AG09309 (cell line): ENCODE measurements around the gene FAM110C.

Source experiments
- DNase-seq: peaks from one replicate; pipeline ENCODE4 v3.0.0-alpha.2; 2010; ENCODE audit warnings: low read depth
- H3K4me3 ChIP-seq: 2 replicates; pipeline ENCODE4 v1.5.1; 2011; ENCODE audit warnings: mild to moderate bottlenecking, low read depth, low read length, moderate library complexity; ENCODE audit not compliant: control insufficient read depth
- TF ChIP-seq, protein P1 (sequence below): IDR thresholded peaks from 2 replicates; pipeline ENCODE4 v1.5.1; 2011; ENCODE audit warnings: mild to moderate bottlenecking, low read depth, low read length, inconsistent platforms; ENCODE audit not compliant: insufficient read depth, control insufficient read depth; ENCODE audit errors: missing control alignments

The FAM110C gene

DNA sequence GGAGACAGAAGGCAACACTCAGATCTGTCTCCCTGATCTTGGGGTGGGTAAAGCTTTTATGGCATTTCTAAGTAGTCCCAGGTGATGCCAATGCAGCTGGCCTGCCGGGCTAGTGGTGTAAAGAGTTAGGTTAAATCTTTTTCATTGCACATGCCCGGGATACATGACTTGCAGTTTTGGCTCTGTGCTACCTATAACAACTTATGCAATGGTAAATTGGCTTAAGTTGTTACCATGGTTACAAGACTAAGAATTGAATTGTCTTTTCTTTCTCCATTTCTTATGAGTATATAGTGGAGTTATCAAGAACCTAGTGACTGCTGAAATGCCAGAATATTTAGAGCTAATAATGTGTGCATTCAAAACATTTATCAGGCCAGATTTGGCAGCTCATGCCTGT lies 5.3 kb upstream of the FAM110C start:
- no peak overlapping the region for H3K4me3 ChIP-seq
- no peak for DNase-seq
- TF ChIP-seq, protein P1, sequence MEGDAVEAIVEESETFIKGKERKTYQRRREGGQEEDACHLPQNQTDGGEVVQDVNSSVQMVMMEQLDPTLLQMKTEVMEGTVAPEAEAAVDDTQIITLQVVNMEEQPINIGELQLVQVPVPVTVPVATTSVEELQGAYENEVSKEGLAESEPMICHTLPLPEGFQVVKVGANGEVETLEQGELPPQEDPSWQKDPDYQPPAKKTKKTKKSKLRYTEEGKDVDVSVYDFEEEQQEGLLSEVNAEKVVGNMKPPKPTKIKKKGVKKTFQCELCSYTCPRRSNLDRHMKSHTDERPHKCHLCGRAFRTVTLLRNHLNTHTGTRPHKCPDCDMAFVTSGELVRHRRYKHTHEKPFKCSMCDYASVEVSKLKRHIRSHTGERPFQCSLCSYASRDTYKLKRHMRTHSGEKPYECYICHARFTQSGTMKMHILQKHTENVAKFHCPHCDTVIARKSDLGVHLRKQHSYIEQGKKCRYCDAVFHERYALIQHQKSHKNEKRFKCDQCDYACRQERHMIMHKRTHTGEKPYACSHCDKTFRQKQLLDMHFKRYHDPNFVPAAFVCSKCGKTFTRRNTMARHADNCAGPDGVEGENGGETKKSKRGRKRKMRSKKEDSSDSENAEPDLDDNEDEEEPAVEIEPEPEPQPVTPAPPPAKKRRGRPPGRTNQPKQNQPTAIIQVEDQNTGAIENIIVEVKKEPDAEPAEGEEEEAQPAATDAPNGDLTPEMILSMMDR = no peak

GRCh38 chr2:47737-48136 lies 1.4 kb upstream of the FAM110C start:
- no peak overlapping the region for H3K4me3 ChIP-seq
- TF ChIP-seq, protein P1 = no peak
- DNase-seq = no peak

DNA sequence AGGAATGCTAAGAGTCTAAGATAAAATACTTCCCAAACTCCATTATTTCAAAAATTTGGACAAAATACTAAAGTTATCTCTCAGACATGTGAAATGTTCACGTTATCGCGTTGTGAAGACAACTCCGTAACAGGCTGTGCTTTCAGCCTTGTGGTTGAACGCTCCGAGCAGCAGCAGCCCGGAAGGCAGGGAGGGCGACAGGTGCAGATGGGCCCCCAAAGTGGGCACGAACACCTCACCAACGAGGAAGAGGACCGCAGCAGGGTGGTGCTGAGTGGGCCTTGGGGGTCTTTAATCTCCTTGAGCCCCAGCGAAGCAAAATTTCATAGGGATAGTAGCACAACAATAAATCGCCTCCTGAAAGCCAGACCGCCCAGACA lies 1.0 kb upstream of the FAM110C start:
- DNase-seq = no peak
- H3K4me3 ChIP-seq = no peak overlapping the region
- TF ChIP-seq, protein P1 = no peak

DNA sequence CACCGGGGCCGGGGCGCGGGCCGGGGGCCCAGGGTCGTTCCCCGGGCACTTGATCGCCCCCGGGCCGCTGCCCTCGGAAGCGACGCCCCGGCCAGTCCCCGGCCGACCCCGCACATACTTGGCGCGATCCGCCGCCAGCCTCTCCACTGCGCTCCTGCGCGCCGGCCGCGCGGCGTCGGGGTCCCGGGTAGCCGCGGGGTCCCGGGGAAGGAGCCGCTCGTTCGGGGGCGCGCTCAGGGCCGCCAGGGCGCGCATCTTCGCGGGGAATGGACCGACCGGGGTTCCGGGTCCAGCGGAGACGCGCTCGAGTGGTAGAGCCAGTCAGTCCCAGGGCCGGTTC lies 204 bp downstream of the FAM110C start:
- TF ChIP-seq, protein P1 = no peak
- H3K4me3 ChIP-seq = no peak overlapping the region
- DNase-seq = no peak

DNA sequence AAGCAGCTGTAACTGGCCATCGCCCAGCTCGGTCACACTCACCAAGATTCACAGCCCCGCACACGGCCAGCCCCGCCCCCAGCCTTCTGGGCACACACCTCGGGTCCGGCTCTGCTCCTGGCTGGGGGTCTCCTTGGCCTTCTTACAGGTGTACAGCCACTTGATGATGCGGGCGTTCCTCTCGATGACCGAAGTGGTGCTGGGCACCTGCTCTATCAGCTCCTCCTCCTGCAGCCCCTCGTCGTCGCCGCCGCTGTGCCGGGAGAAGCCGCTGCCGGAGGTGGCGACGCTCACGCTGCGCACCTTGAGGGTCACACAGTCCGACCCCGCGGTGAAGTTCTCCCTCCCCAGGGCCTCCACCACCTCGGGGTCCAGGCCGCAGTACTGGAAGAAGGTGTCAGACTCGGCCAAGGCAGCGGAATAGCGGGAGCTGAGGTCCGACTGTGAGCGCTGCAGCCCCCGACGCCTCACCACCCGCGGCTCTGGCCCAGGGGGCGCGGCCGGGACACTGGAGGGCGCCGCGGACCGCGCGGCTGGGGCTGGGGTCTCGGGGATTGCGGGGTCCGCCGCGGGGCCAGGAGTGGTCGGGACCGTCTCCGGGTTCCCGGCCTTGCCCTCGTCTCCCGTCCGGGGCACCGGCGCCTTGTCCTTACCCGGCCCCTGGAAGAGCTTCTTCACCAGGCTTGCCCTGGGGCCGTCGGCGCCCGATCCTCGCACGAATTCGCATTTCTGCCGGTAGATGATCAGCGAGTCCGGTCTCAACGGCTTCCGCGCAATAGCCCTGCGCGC lies 769 bp downstream of the FAM110C start:
- TF ChIP-seq, protein P1 = no peak
- H3K4me3 ChIP-seq = no peak overlapping the region
- no peak for DNase-seq

GRCh38 chr2:44748-45341 lies 1.5 kb downstream of the FAM110C start:
- TF ChIP-seq, protein P1 = no peak
- no peak for DNase-seq
- H3K4me3 ChIP-seq = no peak overlapping the region
